ENCODE data around the gene PER3.

DNA sequence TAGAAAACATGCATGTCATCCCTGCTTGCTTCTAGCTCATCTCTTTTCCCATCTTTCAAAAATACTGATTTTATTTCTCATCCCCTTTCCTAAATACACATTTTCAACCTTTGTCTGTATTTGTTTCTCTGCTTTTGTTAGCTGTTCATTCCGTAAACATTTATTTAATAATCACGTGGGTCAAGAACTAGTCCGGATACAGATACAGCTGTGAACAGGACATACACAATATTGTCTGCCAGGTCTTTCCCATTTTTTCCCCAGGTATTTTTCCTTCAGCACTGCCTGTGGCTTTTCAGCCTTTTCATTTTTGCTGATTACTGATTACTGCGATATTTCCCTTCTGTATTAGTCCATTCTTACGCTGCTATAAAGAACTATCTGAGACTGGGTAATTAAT is 5.7 kb downstream of the PER3 start:
- TF ChIP-seq, protein P1, sequence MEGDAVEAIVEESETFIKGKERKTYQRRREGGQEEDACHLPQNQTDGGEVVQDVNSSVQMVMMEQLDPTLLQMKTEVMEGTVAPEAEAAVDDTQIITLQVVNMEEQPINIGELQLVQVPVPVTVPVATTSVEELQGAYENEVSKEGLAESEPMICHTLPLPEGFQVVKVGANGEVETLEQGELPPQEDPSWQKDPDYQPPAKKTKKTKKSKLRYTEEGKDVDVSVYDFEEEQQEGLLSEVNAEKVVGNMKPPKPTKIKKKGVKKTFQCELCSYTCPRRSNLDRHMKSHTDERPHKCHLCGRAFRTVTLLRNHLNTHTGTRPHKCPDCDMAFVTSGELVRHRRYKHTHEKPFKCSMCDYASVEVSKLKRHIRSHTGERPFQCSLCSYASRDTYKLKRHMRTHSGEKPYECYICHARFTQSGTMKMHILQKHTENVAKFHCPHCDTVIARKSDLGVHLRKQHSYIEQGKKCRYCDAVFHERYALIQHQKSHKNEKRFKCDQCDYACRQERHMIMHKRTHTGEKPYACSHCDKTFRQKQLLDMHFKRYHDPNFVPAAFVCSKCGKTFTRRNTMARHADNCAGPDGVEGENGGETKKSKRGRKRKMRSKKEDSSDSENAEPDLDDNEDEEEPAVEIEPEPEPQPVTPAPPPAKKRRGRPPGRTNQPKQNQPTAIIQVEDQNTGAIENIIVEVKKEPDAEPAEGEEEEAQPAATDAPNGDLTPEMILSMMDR (IDR thresholded peaks at IDR 0.05; ENCODE audit: borderline replicate concordance, extremely low read depth, low read length, poor library complexity, severe bottlenecking), result no peak
- TF ChIP-seq EZH2 (IDR thresholded peaks at IDR 0.05; ENCODE audit: borderline replicate concordance, low read depth, low read length, severe bottlenecking), result no peak
